HG03558 (cell line): Measurements from ENCODE around the gene HIPK2.

Experiments
- ATAC-seq: cut with Tn5 transposase; IDR thresholded peaks from one replicate; pipeline ENCODE4 v1.9.1; 2021; ENCODE audit warnings: moderate number of reproducible peaks; ENCODE audit not compliant: unreplicated experiment; ENCODE audit errors: extremely low read depth

The HIPK2 gene

GRCh38 chr7:139738101-139738489 is 39.7 kb downstream of the HIPK2 start:
- ATAC-seq: no peak

DNA sequence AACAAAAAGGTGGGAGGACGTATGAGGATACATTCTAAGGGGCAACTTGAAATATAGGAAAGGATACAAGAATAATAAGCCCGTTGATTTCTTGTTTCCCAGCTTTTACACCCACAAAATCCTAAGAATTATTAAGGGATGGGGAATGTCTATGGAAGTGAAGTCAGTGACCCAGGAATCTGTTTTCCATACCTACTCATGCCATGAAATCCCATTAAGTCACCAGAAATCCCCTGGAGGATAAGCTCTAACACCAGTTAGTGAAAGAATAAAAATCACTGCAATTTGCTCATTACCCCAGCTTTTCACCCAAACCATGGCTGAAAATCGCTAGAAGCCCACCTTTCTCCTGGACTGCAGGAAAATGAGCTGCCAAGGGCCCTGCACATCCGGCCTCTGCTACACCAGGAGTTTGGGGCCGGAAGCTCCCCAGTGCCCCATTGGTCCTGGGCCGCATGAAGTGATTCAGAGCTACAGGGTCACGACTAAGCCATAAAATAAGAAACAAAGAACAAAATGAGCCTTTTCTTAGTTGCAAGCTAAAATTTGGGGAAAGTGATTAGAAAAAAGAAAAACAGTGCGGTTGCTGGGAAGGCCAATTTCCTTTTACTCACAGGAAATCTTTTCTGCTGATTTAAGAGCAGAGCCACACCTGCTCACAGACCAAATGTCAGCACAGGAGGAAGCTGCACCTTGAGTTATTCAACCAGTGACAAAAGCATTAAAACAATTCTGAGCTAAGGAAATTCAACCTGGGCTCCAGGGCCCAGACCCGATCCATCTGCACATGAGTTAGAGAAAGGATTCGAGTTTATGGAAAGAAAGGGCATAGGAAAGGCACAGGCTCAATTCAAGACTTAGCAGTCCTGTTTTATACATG is 40.3 kb downstream of the HIPK2 start:
- ATAC-seq: no peak

- no peak for ATAC-seq
Measured at GRCh38 chr7:139735912-139736595, 41.7 kb downstream of the HIPK2 start.

DNA sequence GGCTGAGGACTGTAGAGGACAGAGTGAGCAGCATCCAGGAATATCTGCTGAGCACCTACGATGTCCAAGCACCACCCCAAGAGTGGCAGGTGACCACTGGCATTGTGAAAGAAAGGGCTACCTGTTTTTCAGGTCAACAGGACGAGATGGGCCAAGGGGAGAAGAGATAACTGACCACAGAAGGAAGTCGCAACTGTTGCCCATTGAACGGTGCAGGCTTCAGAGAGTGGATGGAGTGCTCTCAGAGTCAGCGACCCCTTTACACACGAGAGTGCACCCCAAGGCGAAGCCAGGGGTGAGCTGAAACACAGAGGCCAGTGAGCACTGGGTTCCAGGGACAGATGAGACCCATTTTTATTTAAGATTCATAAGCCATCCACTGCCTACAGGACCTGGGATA is 42.3 kb downstream of the HIPK2 start:
- no peak for ATAC-seq

DNA sequence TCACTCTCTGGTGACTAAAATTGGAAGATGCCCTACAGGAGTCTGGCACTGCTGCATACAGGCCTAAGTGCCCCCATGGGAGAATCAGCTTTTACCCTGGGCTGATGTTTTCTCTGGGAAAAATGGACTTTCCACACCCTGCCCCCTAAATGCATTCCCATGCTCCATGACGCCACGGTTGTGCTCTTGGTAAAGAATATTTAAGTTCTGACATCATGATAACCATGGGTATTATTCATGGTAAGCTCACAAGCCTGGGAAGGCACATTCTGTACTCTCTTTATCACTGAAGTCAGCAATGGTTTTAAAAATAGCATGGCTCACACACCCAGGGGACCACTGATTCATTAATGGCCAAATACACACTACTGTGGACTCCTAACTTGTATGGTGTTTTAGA is 43.4 kb downstream of the HIPK2 start:
- no peak for ATAC-seq

- no peak for ATAC-seq
Measured at GRCh38 chr7:139733751-139734150, 44.0 kb downstream of the HIPK2 start.

GRCh38 chr7:139732471-139733167 is 45.2 kb downstream of the HIPK2 start:
- ATAC-seq: no peak

DNA sequence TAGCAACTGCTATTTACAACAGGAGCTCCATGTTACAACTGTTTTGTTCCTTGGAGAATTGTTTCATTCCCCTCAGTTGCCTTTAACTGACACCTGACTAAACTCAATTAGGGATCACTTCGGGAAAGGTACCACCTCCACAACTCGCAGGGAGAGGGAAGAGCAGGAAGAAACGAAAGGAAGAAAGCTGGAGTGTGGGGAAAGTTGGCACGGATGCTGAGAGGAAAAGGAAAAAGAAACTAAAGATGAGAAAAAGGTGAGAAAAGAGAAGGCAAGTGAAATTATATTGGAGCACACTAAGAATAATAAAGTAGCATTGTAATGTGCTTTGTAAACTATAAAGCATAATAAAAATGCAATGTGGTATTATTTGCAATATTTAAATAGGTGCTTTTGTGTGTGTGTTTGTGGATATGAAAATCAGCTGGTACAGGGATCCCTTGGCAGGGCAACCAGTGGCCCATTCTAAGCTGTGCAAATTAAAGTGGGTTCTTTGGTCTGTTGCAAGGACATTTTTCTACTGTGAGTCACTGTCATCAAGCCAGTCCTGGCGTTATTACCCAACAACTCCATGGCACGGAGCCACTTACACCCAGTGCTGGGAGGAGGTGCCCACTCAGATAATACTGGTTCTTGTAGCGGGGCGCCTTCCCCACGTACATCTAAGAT is 45.9 kb downstream of the HIPK2 start:
- no peak for ATAC-seq

DNA sequence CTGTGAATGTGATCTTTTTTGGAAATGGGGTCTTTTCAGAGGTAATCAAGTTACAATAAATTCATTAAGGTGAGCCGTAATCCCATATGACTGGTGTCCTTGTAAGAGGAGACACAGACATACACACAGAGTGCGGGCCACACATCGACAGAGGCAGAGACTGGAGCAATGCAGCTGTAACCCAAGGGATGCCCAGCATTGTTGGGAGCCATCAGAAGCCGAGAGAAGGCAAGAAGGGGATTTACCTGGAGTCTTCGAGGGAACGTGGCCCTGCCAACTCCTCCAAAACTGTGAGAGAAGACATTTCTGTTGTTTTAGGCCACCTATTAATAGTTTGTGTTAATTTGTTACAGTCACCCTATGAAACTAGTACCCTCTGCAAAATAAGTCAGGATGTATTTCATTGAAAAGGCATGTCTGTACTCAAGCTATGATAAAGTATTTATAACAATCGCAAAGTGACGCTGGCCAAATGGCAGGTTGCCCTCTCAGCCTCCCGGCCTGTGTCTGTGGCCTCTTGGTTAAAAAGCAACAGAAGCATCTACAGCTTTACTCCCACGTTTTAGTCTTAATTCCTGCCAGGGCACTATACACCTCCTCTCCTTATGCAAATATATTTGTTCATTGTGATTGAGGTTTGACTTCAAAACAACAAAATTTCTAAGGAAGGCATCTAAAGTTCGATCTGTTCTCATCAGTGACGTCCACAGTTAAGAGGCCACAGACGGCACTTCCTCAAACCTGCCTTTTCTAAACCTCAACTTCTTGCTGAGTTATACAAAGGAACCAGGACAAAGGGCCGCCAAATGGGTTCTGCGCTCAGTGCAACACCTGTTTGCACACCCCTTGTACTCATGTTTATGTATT is 46.8 kb downstream of the HIPK2 start:
- ATAC-seq: peak; percentile 44

- no peak for ATAC-seq
Measured at GRCh38 chr7:139728203-139728602, 49.6 kb downstream of the HIPK2 start.

GRCh38 chr7:139727151-139727705 is 50.6 kb downstream of the HIPK2 start:
- ATAC-seq: no peak

DNA sequence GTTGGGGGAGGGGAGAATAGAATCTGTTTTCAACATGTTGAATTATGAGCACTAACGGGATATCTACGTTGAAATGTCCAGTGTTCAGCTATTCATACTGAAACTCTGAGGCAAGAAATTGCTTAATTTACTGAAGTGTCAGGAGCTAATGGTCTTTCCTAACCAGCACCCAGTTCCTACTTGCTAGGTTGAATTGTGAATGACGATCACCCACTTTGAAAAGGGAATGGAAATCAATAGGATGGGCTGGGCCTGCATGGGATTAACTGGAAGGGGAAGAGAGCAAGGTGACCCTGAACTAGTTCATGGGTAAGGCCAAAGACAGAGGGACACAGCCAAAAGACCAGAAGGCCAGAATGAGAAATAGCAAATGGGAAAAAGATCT is 51.3 kb downstream of the HIPK2 start:
- no peak for ATAC-seq

DNA sequence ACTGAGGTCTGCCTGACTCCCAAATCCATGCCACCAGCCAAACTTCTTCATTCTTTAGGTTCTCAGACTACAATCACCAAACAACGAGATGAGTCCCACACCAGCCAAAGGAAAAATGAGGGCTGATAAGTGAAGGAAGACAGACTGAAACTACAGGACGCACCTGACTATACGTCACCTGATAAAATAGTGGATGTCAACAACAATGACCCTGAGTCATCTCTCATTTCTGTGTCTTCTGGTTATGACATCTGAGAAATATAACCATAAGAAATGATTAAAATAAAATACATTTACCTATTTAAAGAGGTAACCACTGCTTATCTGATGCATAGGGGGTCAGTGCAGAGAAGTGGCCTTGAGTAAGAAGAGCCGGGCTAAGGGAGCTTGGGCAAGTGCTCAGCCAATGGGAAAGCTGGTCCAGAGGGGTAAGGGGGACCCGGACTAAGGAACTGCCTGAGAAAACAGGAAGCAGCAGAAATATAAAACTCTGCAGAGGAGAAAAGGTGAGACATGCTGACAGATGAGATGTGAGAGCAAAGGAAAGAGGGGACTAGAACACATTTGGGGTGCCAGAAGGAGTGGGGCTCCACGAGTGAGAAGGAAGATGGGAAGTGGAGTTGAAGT is 51.8 kb downstream of the HIPK2 start:
- no peak for ATAC-seq

DNA sequence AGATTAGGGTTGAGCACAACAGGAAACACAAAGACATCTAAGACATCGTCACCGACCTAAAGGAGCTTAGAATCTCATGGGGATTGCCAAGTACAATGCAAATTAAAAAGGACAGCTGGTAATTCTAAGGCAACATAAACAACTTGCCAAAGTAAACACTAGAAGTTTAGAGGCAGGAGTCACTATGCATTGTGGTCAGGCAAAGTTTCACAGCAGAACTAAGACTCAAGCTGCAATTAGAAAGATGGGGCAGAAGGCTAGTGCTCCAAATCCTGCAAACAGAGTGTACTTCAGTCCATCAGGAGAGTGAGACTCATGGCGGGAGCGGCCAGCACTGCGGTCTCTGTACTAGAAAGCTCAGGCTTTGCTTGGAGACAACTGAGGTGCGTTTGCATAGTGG is 52.7 kb downstream of the HIPK2 start:
- ATAC-seq: peak; percentile 60

GRCh38 chr7:139722604-139723003 is 55.2 kb downstream of the HIPK2 start:
- ATAC-seq: no peak

DNA sequence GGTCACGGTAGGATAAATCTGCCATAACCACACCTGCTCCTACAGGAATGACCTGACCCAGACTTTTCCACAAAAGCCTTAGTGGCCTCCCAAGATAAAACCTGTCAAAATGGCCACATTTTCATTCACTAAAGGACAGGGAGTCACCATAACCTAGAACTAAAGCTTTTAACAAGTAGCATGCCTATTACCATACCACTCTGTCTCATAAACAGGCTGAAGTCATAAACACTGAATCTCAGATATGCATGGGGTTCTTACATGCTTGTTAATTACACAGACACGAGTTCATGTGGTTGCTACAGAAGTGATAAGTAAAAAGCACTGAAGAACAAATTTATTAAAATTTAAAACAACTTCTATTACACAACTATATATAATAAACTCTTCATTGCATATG is 56.0 kb downstream of the HIPK2 start:
- no peak for ATAC-seq

GRCh38 chr7:139721417-139721816 is 56.4 kb downstream of the HIPK2 start:
- ATAC-seq: no peak

DNA sequence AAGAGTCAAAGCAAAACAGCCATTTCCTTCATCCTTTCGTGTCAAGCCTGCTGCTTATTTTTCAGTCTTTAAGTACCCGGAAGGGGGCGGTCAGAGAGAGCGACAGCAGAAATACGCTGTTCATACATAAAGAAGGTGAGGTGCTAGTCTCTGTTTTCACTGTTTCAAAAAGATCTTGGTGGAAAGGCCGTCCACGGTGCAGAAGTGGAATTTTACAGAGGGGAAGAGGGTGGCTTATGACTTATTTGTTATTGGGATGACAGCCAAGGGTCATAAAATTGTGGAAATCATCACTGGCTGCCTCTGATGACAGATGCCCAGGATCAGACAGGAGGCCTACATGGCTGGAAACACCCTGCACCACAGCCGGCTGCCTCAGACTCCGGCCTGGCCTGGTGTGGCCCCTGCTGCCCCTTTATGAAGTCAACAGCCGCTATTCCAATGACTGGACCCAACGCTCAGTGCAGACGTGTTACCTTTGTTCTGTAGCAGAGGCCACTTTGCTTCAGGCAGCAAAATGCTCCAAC is 57.0 kb downstream of the HIPK2 start:
- ATAC-seq: no peak

DNA sequence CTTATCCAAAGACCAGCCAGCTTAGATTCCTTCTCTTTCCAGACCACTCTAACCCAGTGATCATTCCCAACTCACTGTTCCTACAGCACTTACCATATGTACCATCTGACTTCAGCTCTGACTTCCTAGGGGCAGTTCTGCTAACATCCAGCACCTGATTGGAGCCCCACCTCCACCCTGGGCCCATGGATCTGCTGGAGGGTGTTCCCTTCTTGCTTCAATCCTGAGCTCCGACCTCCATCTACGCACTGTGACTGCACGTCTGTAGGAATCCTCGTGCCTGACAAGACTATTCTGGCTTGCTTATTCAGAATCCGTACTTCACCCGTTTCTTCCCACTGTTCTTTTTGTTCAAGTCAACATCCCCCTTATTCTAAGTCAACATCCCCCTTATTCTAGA is 57.6 kb downstream of the HIPK2 start:
- ATAC-seq: no peak
